Measurements from ENCODE around the gene USP35. TPM values are rescaled to one million over a fixed set of nuclear protein-coding genes. Genes with fewer than 3 reads are reported as not detected.

The USP35 gene
- total and polyA plus RNA-seq, 12 donors: 13.6 to 75.9 (median 32.1) TPM

GRCh38 chr11:78190374-78190773, 1.7 kb downstream of the USP35 start:
- TF ChIP-seq CTCF (IDR thresholded peaks at IDR 0.05) (no peak), POLR2A (IDR thresholded peaks at IDR 0.05) (no peak)
- no peak overlapping the region for H3K4me3 ChIP-seq

GRCh38 chr11:78190871-78191538, 2.3 kb downstream of the USP35 start:
- peak overlapping the region in 3 of 5 donors; percentile 22 to 97 (median 41) for H3K27ac ChIP-seq
- no peaks in the 10 kb centered on the region for H3K36me3 ChIP-seq (replicated peaks in 1 of 2)
- no peak overlapping the region for H3K4me3 ChIP-seq
- DNase-seq: peak in 2 of 7 donors; percentile 13
- 80 to 90% (median 84%) methylated on average over 14 of the region's 14 CpGs for WGBS, 4 donors
- H3K27me3 ChIP-seq: no peaks in the 10 kb centered on the region
- TF ChIP-seq POLR2A (IDR thresholded peaks at IDR 0.05) (no peak), CTCF (IDR thresholded peaks at IDR 0.05) (no peak)
- peaks cover 27 to 66% of the 10 kb centered on the region in 2 donors for H3K4me1 ChIP-seq (replicated peaks in 1 of 2)
- intact Hi-C loops (cut with DNase I): loop anchor here in 1 of 2 donors (10.0 kb wide), 1 partner anchor 116 kb away; the partner anchor contains the start of gene NDUFC2
- H3K9me3 ChIP-seq (replicated peaks in 1 of 3): no peaks in the 10 kb centered on the region

More at GRCh38 chr11:78190374-78190773, 1.7 kb downstream of the USP35 start:
- Histone ChIP-seq H3K27ac (peak overlapping the region in 2 of 5 donors; percentile 87 to 97), H3K36me3 (replicated peaks in 1 of 2) (no peaks in the 10 kb centered on the region), H3K27me3 (no peaks in the 10 kb centered on the region), H3K4me1 (replicated peaks in 1 of 2) (peaks cover 33 to 71% of the 10 kb centered on the region in 2 donors), H3K9me3 (replicated peaks in 1 of 3) (no peaks in the 10 kb centered on the region)
- DNase-seq: peak in 2 of 7 donors; percentile 18 to 27
- intact Hi-C loops (cut with DNase I): loop anchor here in 1 of 2 donors (10.0 kb wide), 1 partner anchor 116 kb away; the partner anchor contains the start of gene NDUFC2
- WGBS, 4 donors: 0 to 53% (median 45%) methylated on average over 1 to 3 of the region's 3 CpGs

- TF ChIP-seq POLR2A (IDR thresholded peaks at IDR 0.05): no peak
- TF ChIP-seq CTCF (IDR thresholded peaks at IDR 0.05): no peak
- Histone ChIP-seq H3K4me3 (no peak overlapping the region), H3K36me3 (replicated peaks in 1 of 2) (peaks cover 0 to 4% of the 10 kb centered on the region in 2 donors), H3K4me1 (replicated peaks in 1 of 2) (peaks cover 14 to 54% of the 10 kb centered on the region in 2 donors), H3K27ac (peak overlapping the region; percentile 30 to 82 (median 66)), H3K27me3 (no peaks in the 10 kb centered on the region), H3K9me3 (replicated peaks in 1 of 3) (no peaks in the 10 kb centered on the region)
- intact Hi-C loops (cut with DNase I): loop anchor here in 1 of 2 donors (10.0 kb wide), 1 partner anchor 117 kb away; the partner anchor contains the start of gene NDUFC2
- DNase-seq: peak; percentile 54 to 89 (median 71)
- 40 to 52% (median 44%) methylated on average over 1 to 6 of the region's 6 CpGs for WGBS, 4 donors
Observed at GRCh38 chr11:78192223-78192719, 3.6 kb downstream of the USP35 start.

GRCh38 chr11:78192911-78193351, 4.2 kb downstream of the USP35 start:
- Histone ChIP-seq H3K36me3 (replicated peaks in 1 of 2) (peaks cover 0 to 7% of the 10 kb centered on the region in 2 donors), H3K4me3 (no peak overlapping the region), H3K4me1 (replicated peaks in 1 of 2) (peaks cover 11 to 48% of the 10 kb centered on the region in 2 donors), H3K27me3 (no peaks in the 10 kb centered on the region), H3K9me3 (replicated peaks in 1 of 3) (no peaks in the 10 kb centered on the region), H3K27ac (peak overlapping the region; percentile 28 to 82 (median 66))
- 50 to 70% (median 62%) methylated on average over 4 of the region's 4 CpGs for WGBS, 4 donors
- TF ChIP-seq POLR2A (IDR thresholded peaks at IDR 0.05) (no peak), CTCF (IDR thresholded peaks at IDR 0.05) (no peak)
- DNase-seq: peak in 3 of 7 donors; percentile 48 to 53 (median 49)
- intact Hi-C loops (cut with DNase I): loop anchor here in 1 of 2 donors (10.0 kb wide), 1 partner anchor 118 kb away; the partner anchor contains the start of gene NDUFC2

All from adrenal gland (tissue), 12 donors.